ENCODE data around the gene SPATA16. TPM values are rescaled to one million over a fixed set of nuclear protein-coding genes. Genes with fewer than 3 reads are reported as not detected.

SPATA16 gene
- total and polyA plus RNA-seq, 2 experiments from 2014 or later = not detected

- no peak overlapping the region for H3K27ac Mint-ChIP-seq
- no peaks in the 10 kb centered on the region for H3K36me3 Mint-ChIP-seq (ENCODE audit: low read depth)
- ATAC-seq (no peak), DNase-seq (ENCODE audit: low spot score) (peak; percentile 29)
- H3K27me3 Mint-ChIP-seq (ENCODE audit: insufficient read depth, low read depth, poor library complexity) = peaks cover 2% of the 10 kb centered on the region
- H3K9me3 Mint-ChIP-seq = no peaks in the 10 kb centered on the region
- no peaks in the 10 kb centered on the region for H3K27me3 ChIP-seq (ENCODE audit: insufficient read depth)
- no peak overlapping the region for H3K27ac ChIP-seq (ENCODE audit: low read depth)
- no peaks in the 10 kb centered on the region for H3K36me3 ChIP-seq (ENCODE audit: insufficient read depth)
- H3K4me3 ChIP-seq = no peak overlapping the region
- H3K79me2 ChIP-seq (replicated peaks; ENCODE audit: insufficient read depth) = no peaks in the 10 kb centered on the region
- H4K20me1 ChIP-seq (replicated peaks; ENCODE audit: insufficient read depth) = no peaks in the 10 kb centered on the region
- no peak for TF ChIP-seq ZNF114 (CRISPR knock-in tag; IDR thresholded peaks at IDR 0.05)
- peak; percentile 41 to 50; a peak in 3 of 4 replicates for TF ChIP-seq CTCF (conservative IDR thresholded peaks at IDR 0.05; ENCODE audit: low read depth in 2 of 2)
- peaks cover 11% of the 10 kb centered on the region; the same call in 2 of the 3 replicates for H3K4me1 Mint-ChIP-seq
- peaks cover 4% of the 10 kb centered on the region; the same call in 1 of the 2 replicates for H3K4me1 ChIP-seq (ENCODE audit: insufficient read depth)
- no peak overlapping the region for H2AFZ ChIP-seq
- no peak overlapping the region for H3K4me3 Mint-ChIP-seq
- H3K9me2 ChIP-seq (ENCODE audit: insufficient read depth) = no peaks in the 10 kb centered on the region
- H3K4me2 ChIP-seq = no peak overlapping the region
- no peaks in the 10 kb centered on the region for H3F3A ChIP-seq (replicated peaks; ENCODE audit: low read depth)
Observed at GRCh38 chr3:172982736-172983364, 158.2 kb downstream of the SPATA16 start.

DNA sequence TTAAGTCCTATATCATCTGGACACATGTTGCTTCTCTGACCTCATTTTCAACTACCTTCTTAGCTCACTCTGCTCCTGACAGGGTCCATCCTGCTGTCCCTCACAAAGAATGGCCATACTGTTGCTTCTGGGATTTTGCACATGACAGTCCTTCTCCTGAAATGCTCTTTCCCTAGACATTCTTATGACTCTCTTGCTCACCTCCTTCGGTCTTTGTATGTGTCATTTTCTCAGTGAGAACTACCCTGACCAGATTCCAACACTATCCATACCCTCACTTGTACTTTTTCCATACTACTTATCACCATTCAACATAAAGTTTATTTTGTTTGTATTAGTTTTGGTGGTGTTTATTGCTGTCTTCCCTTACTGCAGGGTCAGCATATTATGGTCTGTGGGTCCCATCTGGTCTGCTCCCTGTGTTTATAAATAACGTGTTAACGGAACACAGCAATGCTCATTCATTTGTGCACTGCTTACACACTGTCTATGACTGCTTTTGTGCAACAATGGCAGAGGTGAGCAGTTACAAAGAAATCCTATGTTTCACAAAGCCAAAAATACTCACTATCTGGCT is 159.5 kb downstream of the SPATA16 start:
- H3K27ac ChIP-seq (ENCODE audit: low read depth) = no peak overlapping the region
- no peaks in the 10 kb centered on the region for H3K27me3 Mint-ChIP-seq (ENCODE audit: insufficient read depth, low read depth, poor library complexity)
- no peak overlapping the region for H3K27ac Mint-ChIP-seq
- H4K20me1 ChIP-seq (replicated peaks; ENCODE audit: insufficient read depth) = no peaks in the 10 kb centered on the region
- H3K79me2 ChIP-seq (replicated peaks; ENCODE audit: insufficient read depth) = no peaks in the 10 kb centered on the region
- H3K4me2 ChIP-seq = no peak overlapping the region
- no peaks in the 10 kb centered on the region for H3F3A ChIP-seq (replicated peaks; ENCODE audit: low read depth)
- no peak overlapping the region for H3K4me3 ChIP-seq
- H3K4me3 Mint-ChIP-seq = no peak overlapping the region
- H3K4me1 ChIP-seq (ENCODE audit: insufficient read depth) = peaks cover 4% of the 10 kb centered on the region; the same call in 1 of the 2 replicates
- no peaks in the 10 kb centered on the region for H3K9me2 ChIP-seq (ENCODE audit: insufficient read depth)
- H3K27me3 ChIP-seq (ENCODE audit: insufficient read depth) = no peaks in the 10 kb centered on the region
- no peaks in the 10 kb centered on the region for H3K36me3 ChIP-seq (ENCODE audit: insufficient read depth)
- H2AFZ ChIP-seq = no peak overlapping the region
- DNase-seq (ENCODE audit: low spot score) (no peak), ATAC-seq (no peak)
- H3K36me3 Mint-ChIP-seq (ENCODE audit: low read depth) = no peaks in the 10 kb centered on the region
- peaks cover 6% of the 10 kb centered on the region; the same call in 2 of the 3 replicates for H3K4me1 Mint-ChIP-seq
- no peaks in the 10 kb centered on the region for H3K9me3 Mint-ChIP-seq
- TF ChIP-seq EZH2 (IDR thresholded peaks at IDR 0.05; ENCODE audit: low read depth, unreplicated experiment) = no peak
- no peak for TF ChIP-seq ZNF114 (CRISPR knock-in tag; IDR thresholded peaks at IDR 0.05)
- no peak for TF ChIP-seq NANOG (IDR thresholded peaks at IDR 0.05; ENCODE audit: borderline replicate concordance)
- no peak for TF ChIP-seq ETS1 (IDR thresholded peaks at IDR 0.05)
- TF ChIP-seq JUNB (IDR thresholded peaks at IDR 0.05; ENCODE audit: unreplicated experiment) = no peak
- no peak for TF ChIP-seq CTCF (conservative IDR thresholded peaks at IDR 0.05; ENCODE audit: low read depth in 2 of 2)
- TF ChIP-seq ZNF331 (CRISPR knock-in tag; IDR thresholded peaks at IDR 0.05; ENCODE audit: low read depth) = no peak
- TF ChIP-seq STAT1 (IDR thresholded peaks at IDR 0.05; ENCODE audit: unreplicated experiment) = no peak
- no peak for TF ChIP-seq POLR2AphosphoS5 (IDR thresholded peaks at IDR 0.05; ENCODE audit: low read depth)
- TF ChIP-seq CREB1 (CRISPR knock-in tag; IDR thresholded peaks at IDR 0.05; ENCODE audit: low read depth) = no peak
